Glomerular endothelial cell (primary cell): ENCODE results near the gene DENND1B. TPM values are rescaled to one million over a fixed set of nuclear protein-coding genes. Genes with fewer than 3 reads are reported as not detected.
"Not testable (repeated sequence)": the region's sequence is repeated elsewhere in the genome, so short reads cannot be mapped to it uniquely, and the experiment has no call there.

Source experiments
- DNase-seq: peaks from one replicate; pipeline ENCODE4 v3.0.0-alpha.2; 2011; ENCODE audit warnings: low read depth, low spot score; ENCODE audit errors: extremely low read depth
- total RNA-seq: library from RNA; depleted of rRNA; stranded (reverse); fragments of >200 nt; gene quantifications from 2 replicates; pipeline ENCODE4 v1.2.3, GENCODE V29; 2015

DENND1B gene
- total RNA-seq, 1 donor from 2014 or later = 8.2 TPM

DNA sequence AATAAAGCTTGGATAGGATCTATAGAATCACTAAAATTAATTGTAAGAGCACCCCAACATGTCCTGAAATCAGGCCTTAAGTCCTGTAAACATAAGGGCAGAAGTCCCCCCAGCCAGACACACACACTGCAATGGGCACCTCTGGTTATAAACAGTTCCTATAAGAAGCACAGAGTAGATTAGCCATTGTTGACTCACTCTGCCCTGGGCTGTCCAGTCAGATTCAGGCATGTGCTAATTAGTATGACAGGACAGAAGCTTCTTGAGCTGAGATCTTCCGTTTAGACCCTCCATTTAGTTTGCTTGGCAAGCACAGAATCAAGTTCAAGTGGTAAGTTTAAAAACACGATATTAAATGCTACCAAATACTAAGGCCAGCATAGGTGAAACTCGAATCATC is 11.8 kb upstream of the DENND1B start:
- no peak for DNase-seq

DNA sequence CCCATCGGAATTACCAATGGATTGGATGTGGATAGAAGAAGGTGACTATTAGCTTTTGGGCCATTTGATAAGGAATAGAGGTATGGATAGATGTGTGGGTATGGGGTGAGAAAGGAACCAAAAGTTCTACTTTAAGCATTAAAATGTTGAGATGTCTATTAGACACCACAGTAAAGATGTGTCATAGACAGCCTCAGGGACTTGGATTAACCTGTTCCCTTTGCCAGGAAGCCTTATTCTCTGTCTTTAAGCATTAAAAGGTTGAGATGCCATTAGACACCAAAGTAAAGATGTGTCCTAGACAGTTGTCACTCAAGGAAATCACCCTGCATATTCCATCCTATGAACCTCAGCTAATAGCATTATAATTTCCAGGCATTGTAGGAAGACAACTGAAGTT is 11.0 kb upstream of the DENND1B start:
- no peak for DNase-seq

DNA sequence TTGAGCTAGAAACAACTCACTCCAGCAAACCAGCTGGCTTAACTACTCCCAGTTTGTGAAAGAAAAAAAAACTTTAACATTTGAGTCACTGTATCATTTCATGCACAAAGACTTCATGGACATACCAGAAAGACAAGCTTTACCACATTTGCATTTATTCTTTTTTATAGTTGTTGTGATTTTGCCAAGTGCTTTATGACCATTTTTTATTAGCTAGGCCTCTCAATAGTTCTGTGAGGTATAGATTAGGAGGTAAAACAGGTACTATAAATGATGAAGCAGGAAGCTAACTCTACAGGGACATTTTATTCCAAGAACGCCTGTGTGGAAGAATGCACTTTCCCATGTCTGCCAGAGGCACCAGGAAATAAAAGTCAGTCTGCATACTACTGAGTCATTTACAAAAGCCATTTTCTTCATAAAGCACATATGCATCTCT is 8.2 kb upstream of the DENND1B start:
- DNase-seq = no peak

DNA sequence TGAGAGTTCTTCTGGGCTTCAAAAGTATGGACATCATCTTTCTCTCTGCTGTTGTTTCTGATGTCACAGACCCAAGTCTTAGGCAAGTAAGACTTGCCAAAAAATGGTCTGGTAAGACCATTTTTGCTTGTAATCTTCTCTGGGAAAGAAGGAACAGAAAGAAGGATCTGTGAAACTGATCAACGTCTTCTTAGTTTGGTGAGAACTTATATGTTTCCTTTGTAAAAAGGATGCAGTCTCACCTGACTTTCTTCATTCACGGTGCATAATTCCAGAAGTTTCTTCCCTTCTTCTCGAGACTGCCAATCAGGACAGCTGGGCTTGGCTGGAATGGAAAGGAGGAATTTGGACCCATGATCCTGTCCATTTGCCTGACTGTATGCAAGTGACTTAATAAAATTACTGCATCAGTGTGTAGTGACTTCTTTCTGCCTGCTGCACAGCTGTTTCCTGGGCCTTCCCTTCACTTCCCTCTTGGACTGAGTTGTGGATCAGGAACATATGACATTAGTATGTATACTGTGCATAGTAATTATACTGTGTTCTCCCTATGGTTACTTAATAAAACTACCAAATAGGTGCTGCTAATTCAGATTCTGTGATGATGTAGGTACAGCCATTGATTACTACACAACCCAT is 7.6 kb upstream of the DENND1B start:
- DNase-seq = no peak

DNA sequence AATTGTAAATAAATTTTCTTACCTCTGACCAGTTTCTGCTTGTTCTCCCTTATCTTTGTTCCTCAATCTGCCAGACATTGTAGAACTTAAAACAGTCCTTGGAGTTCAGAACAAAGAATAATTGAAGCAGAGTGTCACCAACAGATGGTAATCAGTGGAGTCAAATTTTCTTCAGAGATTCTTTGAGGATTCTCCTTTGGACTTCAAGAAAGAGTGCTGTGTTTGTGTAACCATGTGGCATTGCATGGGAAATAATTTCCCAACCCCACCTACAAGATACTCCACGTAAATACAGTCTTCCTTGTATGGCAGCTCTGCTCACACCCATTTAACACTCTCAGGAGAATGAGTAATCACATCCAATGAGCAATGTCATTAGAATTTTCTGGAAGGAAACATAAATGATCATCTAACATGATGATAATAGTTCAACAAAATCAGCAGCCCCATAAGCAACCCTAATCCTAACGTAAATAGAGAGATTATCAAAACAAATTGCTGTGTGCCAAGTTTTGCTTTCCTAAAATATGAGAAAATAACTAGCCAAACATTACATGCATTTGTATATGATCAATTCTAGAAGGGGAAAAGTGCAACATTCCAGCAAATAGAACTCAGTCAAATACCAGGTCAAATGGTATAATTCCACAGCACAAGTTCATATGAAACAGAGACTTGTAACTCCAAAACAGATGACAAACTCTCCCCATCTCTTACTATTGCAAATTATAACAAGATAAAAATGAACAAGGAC is 6.9 kb upstream of the DENND1B start:
- DNase-seq = no peak

DNA sequence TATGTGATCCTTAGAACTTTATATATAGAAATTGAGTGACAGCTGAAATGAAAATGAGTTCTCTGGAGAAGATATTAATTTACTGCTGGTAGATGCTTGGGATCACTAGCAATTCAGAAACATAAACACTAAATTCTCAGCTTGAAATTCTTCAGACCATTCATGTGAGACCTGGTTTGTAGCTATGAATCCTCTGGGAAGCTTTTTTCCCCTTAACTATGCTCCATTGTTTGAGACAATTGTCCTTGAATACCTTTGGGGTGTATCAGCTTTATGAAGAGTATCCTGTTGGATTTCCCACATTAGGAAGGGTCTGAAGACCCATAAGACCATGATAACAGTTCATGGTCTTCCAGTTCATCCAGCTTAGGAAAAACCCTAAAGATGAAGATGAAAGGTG is 4.6 kb upstream of the DENND1B start:
- DNase-seq = no peak

DNA sequence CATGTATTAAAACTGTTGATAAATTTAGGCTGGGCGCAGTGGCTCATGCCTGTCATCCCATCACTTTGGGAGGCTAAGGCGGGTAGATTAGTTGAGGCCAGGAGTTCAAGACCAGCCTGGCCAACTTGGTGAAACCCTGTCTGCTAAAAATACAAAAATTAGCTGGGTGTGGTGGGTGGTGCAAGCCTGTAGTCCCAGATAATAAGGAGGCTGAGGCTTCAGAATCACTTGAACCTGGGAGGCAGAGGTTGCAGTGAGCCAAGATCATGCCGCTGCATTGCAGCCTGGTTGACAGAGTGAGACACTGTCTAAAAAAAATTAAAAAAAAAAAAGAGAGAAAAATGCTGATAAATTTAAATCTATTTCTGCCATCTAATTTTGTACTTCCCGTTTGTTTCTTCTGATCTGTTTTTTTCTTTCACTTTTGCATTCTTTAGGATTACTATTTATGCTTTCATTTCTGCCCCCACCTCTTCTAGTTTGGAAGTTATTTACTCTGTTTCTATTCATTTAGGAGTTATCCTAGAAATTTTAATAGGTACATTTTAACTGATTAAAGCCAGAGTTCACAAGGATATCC is 3.2 kb upstream of the DENND1B start:
- DNase-seq = no peak

DNA sequence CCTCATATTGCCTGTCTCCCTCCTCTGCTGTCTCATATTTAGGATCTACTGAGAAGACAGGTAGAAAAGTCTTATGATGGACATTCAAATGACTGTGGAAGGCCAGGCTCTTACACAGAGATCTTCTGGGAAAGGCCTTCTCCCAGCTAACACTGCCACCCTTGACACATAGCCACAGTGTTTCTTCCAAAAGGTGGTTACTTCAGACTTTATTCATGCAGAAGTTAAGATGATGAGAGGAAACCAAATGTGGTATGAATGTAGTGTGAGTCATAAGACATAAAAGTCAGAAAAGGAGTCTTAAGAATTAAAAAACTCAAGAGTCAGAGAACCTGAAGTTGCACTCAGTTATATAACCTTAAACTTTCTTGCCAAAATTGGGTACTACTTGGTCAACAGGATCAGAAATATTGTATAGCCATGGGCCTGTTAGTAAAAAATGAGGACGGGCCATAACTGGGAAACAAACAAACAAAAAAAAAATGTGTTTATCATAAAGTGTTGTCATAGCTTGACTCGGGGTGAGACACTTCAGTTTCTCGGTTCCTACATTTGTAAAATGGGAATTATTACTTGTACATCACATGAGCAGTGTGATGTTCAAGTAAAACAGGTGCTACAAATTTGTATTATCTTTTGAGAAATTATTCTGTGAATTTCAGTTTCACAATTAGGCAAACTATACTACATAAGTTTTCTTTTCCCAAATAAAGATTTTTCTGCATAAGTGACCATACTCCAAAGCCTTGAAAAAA is 1.2 kb upstream of the DENND1B start:
- no peak for DNase-seq

DNA sequence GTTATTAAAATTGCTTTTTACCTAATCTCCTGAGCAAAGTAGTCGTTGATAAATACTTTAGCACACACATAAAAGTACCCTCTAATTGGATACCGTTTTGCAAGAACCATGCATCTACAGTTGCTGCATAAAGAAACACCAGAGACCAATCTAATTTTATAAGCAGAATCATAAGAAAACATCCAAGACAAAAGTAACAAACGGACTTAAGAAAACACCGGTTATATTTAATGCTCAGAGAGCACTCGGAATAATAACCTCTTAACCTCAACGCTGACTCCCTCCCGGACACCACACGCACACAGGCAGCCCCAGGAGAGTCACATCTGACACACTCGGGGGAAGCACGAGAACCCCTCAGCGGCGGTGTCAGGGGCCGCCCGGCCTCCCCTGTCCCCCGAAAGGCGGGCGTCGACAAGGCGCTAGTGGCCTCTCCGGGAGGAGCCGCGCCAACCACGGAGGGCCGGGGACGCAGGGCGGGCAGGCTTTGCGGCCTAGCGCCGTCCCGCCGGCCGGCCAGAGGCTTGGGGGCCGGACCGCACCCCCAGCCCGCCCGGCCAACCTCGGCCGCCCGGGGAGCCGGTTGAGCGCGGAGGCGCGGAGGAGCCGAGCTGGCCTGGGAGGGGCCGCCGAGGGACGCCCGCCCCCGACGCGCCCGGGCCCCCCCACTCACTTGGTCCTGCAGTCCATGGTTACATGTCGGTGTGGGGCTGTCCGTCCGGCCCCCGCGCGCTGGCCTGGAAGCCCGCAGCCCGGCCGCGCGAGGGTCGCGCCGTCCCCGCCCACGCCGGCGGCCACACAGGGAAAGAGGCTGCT is 606 bp downstream of the DENND1B start:
- DNase-seq = no peak

DNA sequence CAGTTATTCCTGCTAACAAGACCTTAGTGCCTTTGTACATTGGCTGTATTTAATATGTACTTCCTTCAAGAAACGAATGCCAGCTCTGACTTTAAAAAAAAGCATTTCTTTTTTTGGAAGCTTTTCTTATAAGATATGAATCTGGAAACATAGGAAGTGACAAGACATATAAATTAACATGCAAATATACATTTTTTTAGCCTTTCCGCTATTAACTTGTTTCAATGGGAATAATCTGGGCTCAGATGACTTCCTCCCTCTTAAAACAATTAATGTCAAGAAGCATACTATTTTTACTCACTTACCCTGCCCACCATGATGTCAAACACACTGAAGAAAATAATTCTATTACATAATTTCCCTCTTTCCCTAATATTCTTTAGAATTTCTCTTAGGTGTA is 1.4 kb downstream of the DENND1B start:
- no peak for DNase-seq

DNA sequence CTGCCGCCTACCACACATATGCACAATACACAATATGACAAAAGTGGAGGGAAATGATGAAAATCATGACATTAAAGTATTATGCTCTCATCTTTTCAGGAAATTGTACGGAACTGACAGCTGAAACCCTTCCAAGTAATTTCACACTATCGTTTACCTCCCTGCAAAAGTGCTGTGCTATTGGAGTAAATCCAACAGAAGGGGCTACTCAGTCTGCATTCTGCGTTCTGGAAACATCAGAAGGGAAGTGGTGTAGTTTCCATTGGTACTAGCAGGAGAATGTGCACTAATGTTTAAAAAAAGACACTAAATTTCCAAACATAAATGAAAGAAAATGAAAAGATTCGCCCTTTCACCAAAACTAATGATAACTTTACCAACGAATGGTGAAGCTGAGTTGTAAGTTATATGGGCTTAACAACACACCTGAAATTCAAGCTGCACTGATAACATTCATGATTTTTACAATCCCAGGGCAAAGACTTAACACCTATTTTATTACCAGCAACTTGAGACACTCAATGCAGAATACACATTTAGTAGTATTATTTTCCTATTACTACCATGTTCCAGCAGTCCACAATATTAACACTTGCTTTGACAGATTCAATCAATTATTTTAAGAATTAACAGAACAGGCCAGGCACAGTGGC is 3.2 kb downstream of the DENND1B start:
- DNase-seq = no peak

DNA sequence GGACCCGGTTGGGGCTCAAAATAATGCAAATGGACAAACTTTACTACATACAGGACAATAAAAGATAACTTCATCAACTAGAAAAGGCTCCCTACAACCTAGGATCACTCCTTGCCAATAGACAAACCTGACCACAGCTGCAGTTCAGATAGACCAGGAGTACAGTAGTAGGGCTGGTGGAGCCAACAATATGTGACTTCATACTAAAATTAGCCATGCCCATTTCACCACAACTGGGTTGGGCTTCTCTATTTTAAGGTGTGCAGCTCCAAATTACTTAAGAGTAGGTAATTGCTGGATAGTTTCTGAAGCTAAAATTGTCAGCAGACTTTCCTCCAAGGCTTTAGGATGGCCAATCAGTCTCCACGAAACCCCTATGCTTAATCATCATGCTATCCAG is 3.9 kb downstream of the DENND1B start:
- no peak for DNase-seq

DNA sequence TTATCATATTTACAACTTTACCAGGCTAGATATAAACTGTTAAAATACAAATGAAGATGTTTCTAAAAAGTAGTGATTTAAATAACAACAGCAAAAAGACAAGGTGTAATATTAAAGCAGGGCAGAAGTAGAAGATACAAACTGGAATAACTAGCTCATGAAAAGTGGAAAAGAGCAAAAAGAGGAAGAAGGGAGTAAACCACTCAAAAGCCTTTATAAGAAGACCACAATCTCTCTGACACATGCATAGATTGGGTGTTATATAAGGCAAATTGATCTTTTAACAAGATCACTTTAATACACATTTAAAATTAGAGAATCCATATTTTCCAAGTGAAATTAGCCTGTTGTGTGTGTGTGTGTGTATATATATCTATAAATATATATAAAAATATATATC is 5.0 kb downstream of the DENND1B start:
- DNase-seq = no peak

DNA sequence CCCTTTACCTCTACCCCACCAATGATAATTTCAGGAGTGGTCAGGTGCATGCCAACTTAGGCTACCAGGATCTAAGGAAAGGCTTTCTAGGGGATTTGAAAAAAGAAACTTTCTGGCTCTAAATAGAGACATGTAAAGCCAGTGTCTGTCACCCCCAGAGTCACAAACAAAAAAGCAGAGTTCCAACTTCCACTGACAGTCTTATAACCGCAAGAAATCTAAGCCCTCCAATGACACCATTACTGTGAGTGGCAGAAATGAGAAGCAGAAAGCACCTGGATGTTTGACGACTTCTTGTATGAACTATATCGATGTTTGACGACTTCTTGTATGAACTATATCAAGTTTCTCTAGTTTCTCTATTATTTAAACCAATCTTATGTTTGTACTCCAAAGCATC is 6.0 kb downstream of the DENND1B start:
- no peak for DNase-seq

DNA sequence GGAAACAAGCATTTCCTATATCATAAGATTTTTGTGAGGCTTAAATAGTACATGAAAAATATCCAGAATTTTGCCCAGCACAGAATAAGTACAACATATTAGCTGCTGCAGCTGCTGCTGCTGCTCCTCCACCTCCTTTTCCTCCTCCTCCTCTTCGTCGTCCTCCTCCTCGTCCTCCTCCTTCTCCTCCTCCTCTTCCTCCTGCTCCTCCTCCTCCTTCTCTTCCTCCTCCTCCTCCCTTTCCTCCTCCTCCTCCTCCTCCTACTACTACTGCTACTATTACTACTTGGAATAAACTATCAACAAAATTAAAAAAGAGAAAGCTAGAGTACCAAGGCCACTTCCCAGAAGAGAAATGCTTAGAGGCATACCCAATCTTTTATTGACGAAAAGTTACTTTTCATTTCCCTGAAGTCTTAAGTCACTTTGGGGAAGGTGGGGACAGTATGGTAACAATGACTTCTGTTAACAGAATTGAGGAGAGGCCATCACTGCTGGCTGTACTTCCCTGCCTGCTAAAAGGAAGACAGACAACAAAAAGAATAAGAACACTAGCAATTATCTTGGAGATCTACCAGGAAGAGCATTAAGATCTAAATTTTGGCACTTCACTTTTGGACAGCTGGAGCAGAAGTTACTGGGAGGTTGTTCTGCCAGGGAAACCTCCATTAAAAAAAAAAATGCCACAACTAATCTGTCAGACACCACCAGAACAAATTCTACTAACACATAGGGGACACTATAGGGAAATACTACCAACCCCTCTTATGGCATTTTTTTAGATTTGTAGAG is 7.1 kb downstream of the DENND1B start:
- no peak for DNase-seq

DNA sequence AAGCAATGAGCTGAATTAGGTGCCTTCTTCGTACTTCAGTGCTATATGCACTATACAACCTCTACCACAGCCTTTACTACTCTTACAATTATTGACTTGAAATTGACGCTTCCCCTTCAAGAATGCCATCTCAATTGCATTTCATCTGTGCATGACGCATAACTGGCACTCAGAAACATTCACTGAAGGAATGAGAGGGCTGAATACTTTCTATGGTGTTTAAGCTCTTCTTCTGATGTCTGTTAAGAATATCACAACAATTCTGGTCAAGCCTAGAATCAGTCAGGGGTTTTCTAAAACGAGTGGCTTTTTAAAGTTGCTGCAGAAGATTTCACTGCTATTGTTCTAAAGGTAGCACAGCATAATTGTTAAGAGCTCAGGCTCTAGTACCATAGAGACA is 11.5 kb downstream of the DENND1B start:
- DNase-seq = no peak

DNA sequence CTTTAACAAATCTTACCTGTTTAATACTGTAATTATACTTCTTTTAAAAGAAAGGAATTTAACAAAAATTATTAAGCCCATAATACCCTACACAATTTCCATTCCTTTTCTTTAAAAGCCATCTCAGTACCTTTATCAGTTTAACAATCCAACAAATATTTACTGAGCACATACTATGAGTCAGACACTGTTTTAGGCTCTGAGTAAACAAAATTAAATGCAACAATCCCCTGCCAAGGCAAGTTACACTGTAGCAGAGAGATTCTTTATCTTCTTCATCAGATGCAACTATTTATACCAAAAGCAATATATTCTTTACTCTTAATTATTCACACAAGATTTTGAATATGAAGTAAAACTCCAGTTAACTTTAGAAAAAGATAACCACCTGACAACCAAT is 12.0 kb downstream of the DENND1B start:
- DNase-seq = no peak

DNA sequence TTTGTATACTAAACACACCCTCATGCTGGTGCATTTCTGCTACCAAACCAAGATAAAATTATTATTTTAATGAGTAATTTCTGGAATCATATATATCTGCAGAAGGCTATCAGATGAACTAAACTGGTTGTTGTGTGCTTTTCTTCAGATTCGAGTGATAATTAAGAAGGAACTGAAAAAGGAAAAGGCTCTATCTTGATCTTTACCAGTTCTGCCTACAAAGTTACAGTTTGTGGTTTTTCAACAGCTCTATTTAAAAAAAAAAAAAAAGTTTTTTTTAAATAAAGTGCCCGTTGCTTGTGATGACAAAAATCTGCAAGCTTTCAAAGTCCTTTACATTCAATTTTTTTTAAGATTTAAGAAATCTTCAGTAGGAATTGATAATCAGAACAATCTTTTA is 13.6 kb downstream of the DENND1B start:
- no peak for DNase-seq

DNA sequence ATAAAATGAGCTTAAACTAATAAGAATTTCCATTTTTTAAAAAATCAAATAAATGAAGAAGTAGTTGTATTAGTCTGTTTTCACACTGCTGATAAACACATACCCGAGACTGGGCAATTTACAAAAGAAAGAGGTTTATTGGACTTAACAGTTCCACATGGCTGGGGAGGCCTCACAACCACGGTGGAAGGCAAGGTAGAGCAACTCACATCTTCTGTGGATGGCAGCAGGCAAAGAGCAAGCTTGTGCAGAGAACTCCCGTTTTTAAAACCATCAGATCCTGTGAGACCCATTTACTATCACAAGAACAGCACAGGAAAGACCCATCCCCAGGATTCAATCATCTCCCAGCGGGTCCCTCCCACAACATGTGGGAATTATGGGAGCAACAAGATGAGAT is 19.7 kb downstream of the DENND1B start:
- not testable (repeated sequence) for DNase-seq
